OCI-LY3 (cell line): ENCODE data around the gene VAMP8.

Source experiments
- EZH2phosphoT487 ChIP-seq: fragments of 200-600 bp; shearing (Covaris generic); IDR thresholded peaks from 2 replicates; pipeline ENCODE4 v1.6.1; 2018; ENCODE audit warnings: antibody characterized with exemption, mixed run types, low read depth
- TF ChIP-seq, protein P1 (sequence below): fragments of 200-600, 300-600 bp; sonication (generic); IDR thresholded peaks from 2 replicates; pipeline ENCODE4 v1.5.1; 2014; ENCODE audit warnings: antibody characterized with exemption, low read length, low read depth

GRCh38 chr2:85575739-85576138, 1.6 kb upstream of the VAMP8 start:
- no peak for TF ChIP-seq EZH2phosphoT487
- TF ChIP-seq, protein P1, sequence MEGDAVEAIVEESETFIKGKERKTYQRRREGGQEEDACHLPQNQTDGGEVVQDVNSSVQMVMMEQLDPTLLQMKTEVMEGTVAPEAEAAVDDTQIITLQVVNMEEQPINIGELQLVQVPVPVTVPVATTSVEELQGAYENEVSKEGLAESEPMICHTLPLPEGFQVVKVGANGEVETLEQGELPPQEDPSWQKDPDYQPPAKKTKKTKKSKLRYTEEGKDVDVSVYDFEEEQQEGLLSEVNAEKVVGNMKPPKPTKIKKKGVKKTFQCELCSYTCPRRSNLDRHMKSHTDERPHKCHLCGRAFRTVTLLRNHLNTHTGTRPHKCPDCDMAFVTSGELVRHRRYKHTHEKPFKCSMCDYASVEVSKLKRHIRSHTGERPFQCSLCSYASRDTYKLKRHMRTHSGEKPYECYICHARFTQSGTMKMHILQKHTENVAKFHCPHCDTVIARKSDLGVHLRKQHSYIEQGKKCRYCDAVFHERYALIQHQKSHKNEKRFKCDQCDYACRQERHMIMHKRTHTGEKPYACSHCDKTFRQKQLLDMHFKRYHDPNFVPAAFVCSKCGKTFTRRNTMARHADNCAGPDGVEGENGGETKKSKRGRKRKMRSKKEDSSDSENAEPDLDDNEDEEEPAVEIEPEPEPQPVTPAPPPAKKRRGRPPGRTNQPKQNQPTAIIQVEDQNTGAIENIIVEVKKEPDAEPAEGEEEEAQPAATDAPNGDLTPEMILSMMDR, result no peak
